ENCODE results near the gene RSL1D1. TPM values are rescaled to one million over a fixed set of nuclear protein-coding genes. Genes with fewer than 3 reads are reported as not detected.

RSL1D1 gene
- total RNA-seq, 1 donor from 2014 or later: 199 TPM

GRCh38 chr16:11890231-11890965 lies 39.1 kb upstream of the RSL1D1 start:
- no peak for TF ChIP-seq CTCF (conservative IDR thresholded peaks at IDR 0.05)
- DNase-seq (ENCODE audit: low read depth, low spot score): no peak
- no peak overlapping the region for H3K27ac Mint-ChIP-seq (ENCODE audit: unreplicated experiment)
- peaks cover 10% of the 10 kb centered on the region for H3K36me3 Mint-ChIP-seq (ENCODE audit: low read depth)
- no peaks in the 10 kb centered on the region for H3K9me3 Mint-ChIP-seq
- H3K4me1 Mint-ChIP-seq: no peaks in the 10 kb centered on the region
- H3K4me3 Mint-ChIP-seq: no peak overlapping the region
- no peaks in the 10 kb centered on the region for H3K27me3 Mint-ChIP-seq (ENCODE audit: low read depth)

GRCh38 chr16:11886881-11887280 lies 35.5 kb upstream of the RSL1D1 start:
- H3K36me3 Mint-ChIP-seq (ENCODE audit: low read depth): peaks cover 5% of the 10 kb centered on the region
- H3K27me3 Mint-ChIP-seq (ENCODE audit: low read depth): no peaks in the 10 kb centered on the region
- H3K27ac Mint-ChIP-seq (ENCODE audit: unreplicated experiment): peak overlapping the region; percentile 59
- no peak for TF ChIP-seq CTCF (conservative IDR thresholded peaks at IDR 0.05)
- DNase-seq (ENCODE audit: low read depth, low spot score): no peak
- H3K4me1 Mint-ChIP-seq: no peaks in the 10 kb centered on the region
- no peak overlapping the region for H3K4me3 Mint-ChIP-seq
- no peaks in the 10 kb centered on the region for H3K9me3 Mint-ChIP-seq

- H3K36me3 Mint-ChIP-seq (ENCODE audit: low read depth): peaks cover 8% of the 10 kb centered on the region
- H3K9me3 Mint-ChIP-seq: no peaks in the 10 kb centered on the region
Measured at GRCh38 chr16:11884035-11884434, 32.7 kb upstream of the RSL1D1 start.

GRCh38 chr16:11880007-11880406 lies 28.7 kb upstream of the RSL1D1 start:
- no peak for DNase-seq (ENCODE audit: low read depth, low spot score)
- H3K4me1 Mint-ChIP-seq: no peaks in the 10 kb centered on the region
- peaks cover 13% of the 10 kb centered on the region for H3K36me3 Mint-ChIP-seq (ENCODE audit: low read depth)
- H3K27me3 Mint-ChIP-seq (ENCODE audit: low read depth): no peaks in the 10 kb centered on the region
- no peak overlapping the region for H3K4me3 Mint-ChIP-seq
- H3K9me3 Mint-ChIP-seq: no peaks in the 10 kb centered on the region
- TF ChIP-seq CTCF (conservative IDR thresholded peaks at IDR 0.05): no peak
- no peak overlapping the region for H3K27ac Mint-ChIP-seq (ENCODE audit: unreplicated experiment)

More at GRCh38 chr16:11884035-11884434, 32.7 kb upstream of the RSL1D1 start:
- no peak for DNase-seq (ENCODE audit: low read depth, low spot score)
- Mint-ChIP-seq H3K4me1 (no peaks in the 10 kb centered on the region), H3K4me3 (no peak overlapping the region), H3K27me3 (ENCODE audit: low read depth) (no peaks in the 10 kb centered on the region), H3K27ac (ENCODE audit: unreplicated experiment) (no peak overlapping the region)
- TF ChIP-seq CTCF (conservative IDR thresholded peaks at IDR 0.05): no peak

- TF ChIP-seq CTCF (conservative IDR thresholded peaks at IDR 0.05): no peak
- Mint-ChIP-seq H3K36me3 (ENCODE audit: low read depth) (peaks cover 13% of the 10 kb centered on the region), H3K27me3 (ENCODE audit: low read depth) (no peaks in the 10 kb centered on the region), H3K4me1 (no peaks in the 10 kb centered on the region), H3K4me3 (no peak overlapping the region), H3K27ac (ENCODE audit: unreplicated experiment) (no peak overlapping the region), H3K9me3 (no peaks in the 10 kb centered on the region)
- no peak for DNase-seq (ENCODE audit: low read depth, low spot score)
Measured at GRCh38 chr16:11877374-11877773, 26.0 kb upstream of the RSL1D1 start.

Measured in neural crest cell (in vitro differentiated cells).